ENCODE data around the gene FRMPD1.

The FRMPD1 gene

GRCh38 chr9:37792122-37792521 lies 141.4 kb downstream of the FRMPD1 start:
- Histone ChIP-seq H3K36me3 (ENCODE audit: insufficient read depth, low read length) (peaks cover 4% of the 10 kb centered on the region; the same call in 1 of the 2 replicates), H3K27ac (ENCODE audit: low read depth, low read length, poor library complexity, severe bottlenecking) (no peak overlapping the region), H3K79me2 (ENCODE audit: insufficient read depth, low read length) (no peaks in the 10 kb centered on the region), H3K4me1 (ENCODE audit: insufficient read depth, low read length, severe bottlenecking) (no peaks in the 10 kb centered on the region), H3K4me3 (ENCODE audit: low read depth, low read length, poor library complexity, severe bottlenecking) (no peak overlapping the region), H3K9me3 (ENCODE audit: low read length) (no peaks in the 10 kb centered on the region), H3K9me2 (ENCODE audit: low read depth, low read length) (no peaks in the 10 kb centered on the region), H3K4me2 (ENCODE audit: low read length) (no peak overlapping the region), H3K27me3 (ENCODE audit: insufficient read depth, low read length) (no peaks in the 10 kb centered on the region), H3K9ac (ENCODE audit: low read length) (no peak overlapping the region), H3F3A (ENCODE audit: insufficient read depth, low read length) (no peaks in the 10 kb centered on the region), H4K20me1 (ENCODE audit: insufficient read depth, low read length) (no peaks in the 10 kb centered on the region), H2AFZ (ENCODE audit: low read length) (no peak overlapping the region)
- TF ChIP-seq EZH2 (IDR thresholded peaks at IDR 0.05; ENCODE audit: borderline replicate concordance, low read length) = no peak
- no peak for TF ChIP-seq CTCF (IDR thresholded peaks at IDR 0.05; ENCODE audit: low read length)

- H3K4me1 ChIP-seq (ENCODE audit: insufficient read depth, low read length, severe bottlenecking) = peaks cover 9% of the 10 kb centered on the region
- no peak overlapping the region for H3K27ac ChIP-seq (ENCODE audit: low read depth, low read length, poor library complexity, severe bottlenecking)
- no peak for TF ChIP-seq CTCF (IDR thresholded peaks at IDR 0.05; ENCODE audit: low read length)
- no peak for TF ChIP-seq EZH2 (IDR thresholded peaks at IDR 0.05; ENCODE audit: borderline replicate concordance, low read length)
- H2AFZ ChIP-seq (ENCODE audit: low read length) = no peak overlapping the region
- no peaks in the 10 kb centered on the region for H3K9me2 ChIP-seq (ENCODE audit: low read depth, low read length)
- H3K9me3 ChIP-seq (ENCODE audit: low read length) = no peaks in the 10 kb centered on the region
- H4K20me1 ChIP-seq (ENCODE audit: insufficient read depth, low read length) = no peaks in the 10 kb centered on the region
- H3F3A ChIP-seq (ENCODE audit: insufficient read depth, low read length) = no peaks in the 10 kb centered on the region
- no peak overlapping the region for H3K4me2 ChIP-seq (ENCODE audit: low read length)
- no peak overlapping the region for H3K9ac ChIP-seq (ENCODE audit: low read length)
- no peaks in the 10 kb centered on the region for H3K27me3 ChIP-seq (ENCODE audit: insufficient read depth, low read length)
- H3K79me2 ChIP-seq (ENCODE audit: insufficient read depth, low read length) = no peaks in the 10 kb centered on the region
- no peaks in the 10 kb centered on the region for H3K36me3 ChIP-seq (ENCODE audit: insufficient read depth, low read length)
- no peak overlapping the region for H3K4me3 ChIP-seq (ENCODE audit: low read depth, low read length, poor library complexity, severe bottlenecking)
These were observed 145.5 kb downstream of the FRMPD1 start for GRCh38 chr9:37796232-37796631.

Measured in OCI-LY1 (cell line).